Hematopoietic multipotent progenitor cell treated with erythropoietin and hydrocortisone succinate and interleukin-3 and kit ligand, for 4 days (in vitro differentiated cells): ENCODE measurements around the gene ZNF283.
"Not testable (repeated sequence)": the region's sequence is repeated elsewhere in the genome, so short reads cannot be mapped to it uniquely, and the experiment has no call there.

Experiments
- DNase-seq: peaks from one replicate; pipeline ENCODE4 v3.0.0-alpha.2; 2015

Gene ZNF283

GRCh38 chr19:43802216-43802951, 24.7 kb upstream of the ZNF283 start, which contains the start of gene LYPD5:
LYPD5 (minus strand) TSS chr19:43802447; CDS start chr19:43802380, 67 bp downstream.
- DNase-seq = no peak

DNA sequence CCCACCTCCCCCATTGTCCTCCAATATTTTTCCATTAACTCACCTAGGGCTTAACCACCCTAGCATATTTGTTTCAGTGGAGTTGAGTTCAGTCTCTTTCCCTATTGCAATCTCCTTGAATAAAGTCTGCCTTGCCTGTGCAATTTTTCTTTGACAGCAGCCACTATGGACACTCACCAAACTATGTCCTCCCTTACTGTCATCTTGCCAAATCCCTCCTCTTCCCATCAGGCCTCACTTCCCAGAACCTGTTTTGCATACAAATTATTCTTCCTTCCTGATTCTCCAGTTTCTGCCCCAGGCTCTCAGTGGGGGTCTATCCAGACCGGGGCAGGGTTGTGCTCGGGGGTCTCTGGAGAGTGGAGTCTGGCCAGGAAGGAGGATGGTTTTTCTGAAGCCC, 22.7 kb upstream of the ZNF283 start:
- DNase-seq = no peak

DNA sequence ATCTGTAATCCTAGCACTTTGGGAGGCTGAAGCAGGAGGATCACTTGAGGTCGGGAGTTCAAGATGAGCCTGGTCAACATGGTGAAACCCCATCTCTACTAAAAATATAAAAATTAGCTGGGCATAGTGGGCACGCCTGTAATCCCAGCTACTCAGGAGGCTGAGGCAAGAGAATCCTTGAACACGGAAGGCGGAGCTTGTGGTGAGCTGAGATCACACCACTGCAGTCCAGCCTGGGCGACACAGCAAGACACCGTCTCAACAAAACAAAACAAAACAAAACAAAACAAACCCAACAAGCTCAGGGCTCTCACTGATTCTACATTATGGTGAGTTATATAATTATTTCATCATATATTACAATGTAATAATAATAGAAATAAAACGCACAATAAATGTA, 20.7 kb upstream of the ZNF283 start:
- DNase-seq = not testable (repeated sequence)

DNA sequence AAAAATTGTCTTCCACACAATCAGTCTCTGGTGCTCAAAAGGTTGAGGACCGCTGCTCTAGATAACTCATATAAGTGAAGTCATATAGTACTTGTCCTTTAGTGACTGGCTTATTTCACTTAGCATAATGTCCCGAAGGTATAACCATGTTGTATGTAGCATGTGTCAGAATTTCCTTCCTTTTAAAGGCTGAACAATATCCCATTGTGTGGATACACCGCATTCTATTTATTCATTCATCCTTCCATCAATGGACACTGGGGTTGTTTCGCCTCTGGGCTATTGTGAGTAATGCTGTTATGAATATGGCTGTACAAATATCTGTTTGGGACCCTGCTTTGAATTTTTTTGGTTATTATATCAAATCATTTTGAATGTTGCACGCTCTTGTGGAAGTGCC, 20.3 kb upstream of the ZNF283 start:
- DNase-seq = no peak

DNA sequence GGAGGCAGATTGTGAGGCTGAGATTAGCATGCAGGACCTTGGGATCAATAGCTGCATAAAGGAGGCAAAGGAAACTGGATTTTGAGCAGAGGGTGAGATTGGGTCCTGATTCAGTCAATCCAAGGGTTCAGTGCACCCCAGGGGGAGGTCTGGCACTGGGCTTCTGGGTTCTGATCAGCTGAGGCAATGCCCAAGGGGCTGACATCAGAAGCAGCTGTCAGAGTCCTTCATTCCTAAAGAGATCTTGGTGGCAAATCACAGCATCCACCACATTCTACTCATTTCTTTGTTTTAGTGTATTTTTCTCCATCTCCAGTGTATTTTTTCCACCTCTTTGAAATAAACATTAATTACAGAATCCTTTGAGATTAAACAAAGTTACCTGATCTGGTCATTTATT, 19.5 kb upstream of the ZNF283 start:
- no peak for DNase-seq

GRCh38 chr19:43809762-43810696, 17.1 kb upstream of the ZNF283 start:
- peak; percentile 86 for DNase-seq

DNA sequence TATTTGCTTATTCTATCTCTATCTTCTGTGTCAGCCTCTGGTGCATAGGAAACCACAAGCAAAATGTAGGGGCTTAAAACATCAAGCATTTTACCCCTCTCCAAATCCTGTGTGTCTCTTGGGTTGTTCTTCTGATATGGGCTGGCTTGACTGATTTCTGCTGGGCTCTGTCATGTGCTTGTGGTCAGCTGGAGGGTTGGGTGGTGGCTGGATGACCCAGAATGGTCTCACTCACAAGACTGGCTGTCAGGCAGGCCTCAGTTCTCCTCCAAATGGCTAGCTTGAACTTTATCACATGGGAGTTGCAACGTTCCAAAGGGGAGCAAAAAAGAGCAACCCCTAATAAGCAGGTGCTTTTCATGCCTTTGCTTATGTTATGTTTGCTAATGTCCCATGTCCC, 15.3 kb upstream of the ZNF283 start:
- no peak for DNase-seq

DNA sequence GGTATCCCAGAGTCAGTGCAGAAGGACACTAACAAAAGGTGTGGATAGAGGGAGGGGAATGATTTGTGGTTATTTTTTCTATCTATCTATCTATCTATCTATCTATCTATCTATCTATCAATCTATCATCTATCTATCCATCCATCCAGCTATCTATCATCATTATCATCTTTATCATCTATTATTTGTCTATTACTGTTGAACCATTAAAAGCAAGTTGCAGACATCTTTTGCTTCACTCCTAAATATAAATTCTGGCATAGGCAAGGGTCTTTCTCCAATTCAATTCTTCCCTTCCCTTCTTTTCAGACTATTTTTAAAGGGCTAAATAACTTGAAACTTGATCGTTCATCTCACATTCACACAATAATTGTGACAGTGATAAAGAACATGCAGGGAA, 14.9 kb upstream of the ZNF283 start:
- DNase-seq = no peak

- no peak for DNase-seq
Measured at GRCh38 chr19:43812688-43813087, 14.4 kb upstream of the ZNF283 start.

- no peak for DNase-seq
Measured at GRCh38 chr19:43814663-43815352, 12.3 kb upstream of the ZNF283 start.

DNA sequence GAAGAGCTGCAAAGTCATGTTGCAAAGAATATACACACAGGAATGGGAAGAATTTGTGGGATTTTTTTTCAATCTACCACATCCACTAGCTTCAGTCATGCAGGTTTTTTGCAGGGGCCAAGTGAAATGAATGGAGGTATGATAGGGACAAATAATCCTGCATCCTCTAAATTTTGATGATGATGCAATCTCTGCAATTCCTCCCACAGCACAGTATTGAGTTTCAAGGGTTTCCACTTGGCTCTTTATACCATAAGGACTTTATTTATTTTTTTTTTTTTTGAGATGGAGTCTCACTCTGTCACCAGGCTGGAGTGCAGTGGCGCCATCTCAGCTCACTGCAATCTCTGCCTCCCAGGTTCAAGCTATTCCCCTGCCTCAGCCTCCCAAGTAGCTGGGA, 9.7 kb upstream of the ZNF283 start:
- DNase-seq = not testable (repeated sequence)

DNA sequence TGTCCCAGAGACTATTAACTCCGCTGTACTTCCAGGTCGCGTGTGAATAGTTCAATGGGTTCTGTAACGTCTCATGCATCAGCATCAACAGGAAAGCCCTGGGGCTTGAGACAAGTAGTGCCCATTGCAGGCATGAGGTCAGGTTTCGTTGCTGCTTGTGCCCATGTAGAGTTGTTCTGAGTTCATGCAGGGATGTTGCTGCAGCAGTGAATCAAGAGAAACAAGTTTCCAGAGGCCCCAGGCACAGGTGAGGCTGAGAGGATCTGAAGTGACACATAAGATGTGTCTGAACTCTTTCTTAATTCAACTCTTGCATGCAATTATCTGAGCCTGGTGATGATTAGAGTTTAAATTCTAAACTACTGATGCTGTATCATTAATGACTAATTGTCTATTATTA, 8.6 kb upstream of the ZNF283 start:
- no peak for DNase-seq

GRCh38 chr19:43820098-43820883, 6.8 kb upstream of the ZNF283 start:
- peak; percentile 56 for DNase-seq

DNA sequence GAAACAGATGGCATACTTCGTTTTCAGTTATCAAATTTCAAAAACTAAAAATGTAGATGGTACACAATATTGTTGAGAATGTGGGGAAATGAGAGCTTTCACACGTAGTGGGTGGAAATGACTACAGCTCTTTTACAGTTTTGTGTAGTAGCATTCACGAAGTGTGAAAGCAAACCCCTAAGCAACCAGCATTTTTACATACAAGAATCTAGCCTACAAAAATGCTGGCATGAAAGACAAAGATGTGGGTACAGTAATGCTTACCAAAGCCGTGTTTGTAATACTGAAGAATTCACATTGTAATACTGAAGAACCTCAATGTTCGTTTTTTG, 6.3 kb upstream of the ZNF283 start:
- DNase-seq = no peak

DNA sequence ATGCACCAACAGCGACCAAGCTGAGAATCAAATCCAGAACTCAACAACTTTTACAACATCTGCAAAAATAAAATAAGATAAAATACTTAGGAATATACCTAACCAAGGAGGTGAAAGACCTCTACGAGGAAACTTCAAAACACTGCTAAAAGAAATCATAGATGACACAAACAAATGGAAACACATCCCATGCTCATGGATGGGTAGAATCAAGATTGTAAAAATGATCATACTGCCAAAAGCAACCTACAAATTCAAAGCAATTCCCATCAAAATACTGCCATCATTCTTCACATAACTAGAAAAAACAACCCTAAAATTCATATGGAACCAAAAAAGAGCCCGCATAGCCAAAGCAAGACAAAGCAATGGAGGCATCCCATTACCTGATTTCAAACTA, 3.3 kb upstream of the ZNF283 start:
- not testable (repeated sequence) for DNase-seq

DNA sequence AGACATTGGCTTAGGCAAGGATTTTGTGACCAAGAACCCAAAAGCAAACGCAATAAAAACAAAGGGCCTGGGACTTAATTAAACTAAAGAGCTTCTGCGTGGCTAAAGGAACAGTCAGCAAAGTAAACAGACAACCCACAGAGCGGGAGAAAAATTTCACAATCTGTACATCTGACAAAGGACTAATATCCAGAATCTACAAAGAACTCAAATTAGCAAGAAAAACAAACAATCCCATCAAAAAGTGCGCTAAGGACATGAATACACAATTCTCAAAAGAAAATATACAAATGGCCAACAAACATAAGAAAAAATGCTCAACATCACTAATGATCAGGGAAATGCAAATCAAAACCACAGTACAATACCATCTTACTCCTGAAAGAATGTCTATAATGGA, 2.5 kb upstream of the ZNF283 start:
- DNase-seq = not testable (repeated sequence)

GRCh38 chr19:43839139-43839538, 12.0 kb downstream of the ZNF283 start:
- DNase-seq = no peak

DNA sequence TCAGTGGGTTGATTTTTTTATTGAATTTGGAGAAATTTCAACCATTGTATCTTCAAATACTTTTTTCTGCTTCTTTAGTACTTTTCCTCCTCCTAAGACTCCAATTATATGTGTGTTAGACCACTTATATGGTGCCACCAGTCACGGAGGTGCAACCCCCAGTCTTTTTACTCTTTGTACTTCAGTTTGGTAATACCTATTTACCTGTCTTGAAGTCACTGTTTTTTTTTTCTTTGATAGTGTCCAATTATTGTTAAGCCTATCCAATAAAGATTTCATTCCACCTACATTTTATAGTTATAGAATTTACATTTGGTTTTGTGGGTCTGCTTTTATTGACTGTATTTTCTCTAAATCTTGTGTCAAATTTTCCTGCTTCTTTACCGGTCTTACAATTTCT, 14.9 kb downstream of the ZNF283 start:
- DNase-seq = peak; percentile 12

GRCh38 chr19:43847246-43847645, 20.1 kb downstream of the ZNF283 start:
- no peak for DNase-seq

DNA sequence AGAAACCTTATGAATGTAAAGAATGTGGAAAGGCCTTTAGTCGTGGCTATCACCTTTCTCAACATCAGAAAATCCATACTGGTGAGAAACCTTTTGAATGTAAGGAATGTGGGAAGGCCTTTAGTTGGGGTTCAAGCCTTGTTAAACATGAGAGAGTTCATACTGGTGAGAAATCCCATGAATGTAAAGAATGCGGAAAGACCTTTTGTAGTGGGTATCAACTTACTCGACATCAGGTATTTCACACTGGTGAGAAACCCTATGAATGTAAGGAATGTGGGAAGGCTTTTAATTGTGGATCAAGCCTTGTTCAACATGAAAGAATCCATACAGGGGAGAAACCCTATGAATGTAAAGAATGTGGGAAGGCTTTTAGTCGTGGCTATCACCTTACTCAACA, 20.8 kb downstream of the ZNF283 start:
- DNase-seq = no peak

- DNase-seq = no peak
Measured at GRCh38 chr19:43848821-43849220, 21.7 kb downstream of the ZNF283 start.

DNA sequence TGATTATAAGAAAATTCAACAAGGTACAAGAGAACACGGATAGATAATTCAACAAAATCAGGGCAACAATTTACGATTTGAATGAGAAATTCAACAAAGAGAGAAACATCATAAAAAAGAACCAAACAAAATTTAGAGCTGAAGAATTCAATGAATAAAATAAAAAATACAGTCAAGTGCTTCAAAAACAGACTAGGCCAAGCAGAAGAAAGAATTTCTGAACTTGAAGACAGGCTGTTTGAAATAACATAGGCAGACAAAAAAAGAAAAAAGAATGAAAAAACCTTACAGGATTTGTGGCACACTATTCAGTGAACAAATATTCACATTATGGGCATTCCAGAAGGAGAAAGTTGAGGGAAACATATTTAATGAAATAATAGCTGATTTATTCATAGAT, 31.1 kb downstream of the ZNF283 start:
- DNase-seq = no peak

GRCh38 chr19:43866923-43867322, 39.8 kb downstream of the ZNF283 start:
- not testable (repeated sequence) for DNase-seq
